Measurements from ENCODE around the gene RAB17.

- TF ChIP-seq, protein P1, sequence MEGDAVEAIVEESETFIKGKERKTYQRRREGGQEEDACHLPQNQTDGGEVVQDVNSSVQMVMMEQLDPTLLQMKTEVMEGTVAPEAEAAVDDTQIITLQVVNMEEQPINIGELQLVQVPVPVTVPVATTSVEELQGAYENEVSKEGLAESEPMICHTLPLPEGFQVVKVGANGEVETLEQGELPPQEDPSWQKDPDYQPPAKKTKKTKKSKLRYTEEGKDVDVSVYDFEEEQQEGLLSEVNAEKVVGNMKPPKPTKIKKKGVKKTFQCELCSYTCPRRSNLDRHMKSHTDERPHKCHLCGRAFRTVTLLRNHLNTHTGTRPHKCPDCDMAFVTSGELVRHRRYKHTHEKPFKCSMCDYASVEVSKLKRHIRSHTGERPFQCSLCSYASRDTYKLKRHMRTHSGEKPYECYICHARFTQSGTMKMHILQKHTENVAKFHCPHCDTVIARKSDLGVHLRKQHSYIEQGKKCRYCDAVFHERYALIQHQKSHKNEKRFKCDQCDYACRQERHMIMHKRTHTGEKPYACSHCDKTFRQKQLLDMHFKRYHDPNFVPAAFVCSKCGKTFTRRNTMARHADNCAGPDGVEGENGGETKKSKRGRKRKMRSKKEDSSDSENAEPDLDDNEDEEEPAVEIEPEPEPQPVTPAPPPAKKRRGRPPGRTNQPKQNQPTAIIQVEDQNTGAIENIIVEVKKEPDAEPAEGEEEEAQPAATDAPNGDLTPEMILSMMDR (IDR thresholded peaks at IDR 0.05), result no peak
- TF ChIP-seq POLR2A (IDR thresholded peaks at IDR 0.05), result no peak
- TF ChIP-seq EP300 (IDR thresholded peaks at IDR 0.05), result no peak
Measured at GRCh38 chr2:237598468-237599208, 8.1 kb upstream of the RAB17 start.
